ENCODE results near the gene DIP2C.

Gene DIP2C

DNA sequence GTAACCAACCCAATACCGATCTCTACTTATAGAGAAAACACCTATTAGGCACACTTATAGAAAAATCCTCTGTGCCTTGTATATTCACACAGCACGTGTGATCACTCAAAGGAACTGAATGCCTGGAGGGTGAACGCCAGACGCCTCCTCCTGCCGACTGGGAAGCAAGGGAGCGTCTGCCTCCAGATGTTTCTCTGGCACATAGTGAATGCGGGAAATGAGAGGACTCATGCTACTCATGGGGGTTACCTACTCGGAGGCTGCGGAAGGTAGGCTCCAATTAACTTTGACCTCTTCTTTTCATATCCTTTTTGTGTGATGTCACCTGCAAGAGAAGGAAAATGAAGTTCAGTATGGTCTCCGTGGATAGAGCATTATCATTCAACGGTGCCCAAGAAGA, 203.3 kb downstream of the DIP2C start:
- no peak for DNase-seq
- Histone ChIP-seq H3K4me3 (ENCODE audit: low read depth, low read length) (no peak overlapping the region), H3K36me3 (no peaks in the 10 kb centered on the region), H3K9me3 (ENCODE audit: severe bottlenecking) (no peaks in the 10 kb centered on the region), H3K27ac (no peak overlapping the region), H3K27me3 (ENCODE audit: insufficient read depth, low read depth, severe bottlenecking) (no peaks in the 10 kb centered on the region)
- TF ChIP-seq, protein P1, sequence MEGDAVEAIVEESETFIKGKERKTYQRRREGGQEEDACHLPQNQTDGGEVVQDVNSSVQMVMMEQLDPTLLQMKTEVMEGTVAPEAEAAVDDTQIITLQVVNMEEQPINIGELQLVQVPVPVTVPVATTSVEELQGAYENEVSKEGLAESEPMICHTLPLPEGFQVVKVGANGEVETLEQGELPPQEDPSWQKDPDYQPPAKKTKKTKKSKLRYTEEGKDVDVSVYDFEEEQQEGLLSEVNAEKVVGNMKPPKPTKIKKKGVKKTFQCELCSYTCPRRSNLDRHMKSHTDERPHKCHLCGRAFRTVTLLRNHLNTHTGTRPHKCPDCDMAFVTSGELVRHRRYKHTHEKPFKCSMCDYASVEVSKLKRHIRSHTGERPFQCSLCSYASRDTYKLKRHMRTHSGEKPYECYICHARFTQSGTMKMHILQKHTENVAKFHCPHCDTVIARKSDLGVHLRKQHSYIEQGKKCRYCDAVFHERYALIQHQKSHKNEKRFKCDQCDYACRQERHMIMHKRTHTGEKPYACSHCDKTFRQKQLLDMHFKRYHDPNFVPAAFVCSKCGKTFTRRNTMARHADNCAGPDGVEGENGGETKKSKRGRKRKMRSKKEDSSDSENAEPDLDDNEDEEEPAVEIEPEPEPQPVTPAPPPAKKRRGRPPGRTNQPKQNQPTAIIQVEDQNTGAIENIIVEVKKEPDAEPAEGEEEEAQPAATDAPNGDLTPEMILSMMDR (IDR thresholded peaks at IDR 0.05; ENCODE audit: low read depth, low read length), result no peak

DNA sequence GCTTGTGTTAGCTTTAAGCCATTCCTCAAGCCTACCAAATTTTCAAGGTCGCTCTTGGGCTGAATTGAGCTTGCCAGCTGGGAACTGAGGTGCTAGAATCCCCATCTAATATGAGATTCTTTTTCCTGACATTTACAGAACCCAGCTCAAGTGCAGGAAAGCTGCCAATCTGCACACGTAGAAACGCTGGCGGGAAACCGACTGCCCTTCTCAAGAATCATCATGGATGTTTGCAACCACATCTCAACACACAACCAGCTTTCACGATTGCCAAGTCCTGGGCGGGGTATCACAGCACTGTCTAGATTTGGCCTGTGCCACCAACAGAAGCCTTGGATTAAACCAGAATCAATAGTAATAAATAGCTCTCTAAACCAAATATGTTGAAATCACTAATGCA, 203.7 kb downstream of the DIP2C start:
- no peak for DNase-seq
- TF ChIP-seq, protein P1 (IDR thresholded peaks at IDR 0.05; ENCODE audit: low read depth, low read length), result no peak

DNA sequence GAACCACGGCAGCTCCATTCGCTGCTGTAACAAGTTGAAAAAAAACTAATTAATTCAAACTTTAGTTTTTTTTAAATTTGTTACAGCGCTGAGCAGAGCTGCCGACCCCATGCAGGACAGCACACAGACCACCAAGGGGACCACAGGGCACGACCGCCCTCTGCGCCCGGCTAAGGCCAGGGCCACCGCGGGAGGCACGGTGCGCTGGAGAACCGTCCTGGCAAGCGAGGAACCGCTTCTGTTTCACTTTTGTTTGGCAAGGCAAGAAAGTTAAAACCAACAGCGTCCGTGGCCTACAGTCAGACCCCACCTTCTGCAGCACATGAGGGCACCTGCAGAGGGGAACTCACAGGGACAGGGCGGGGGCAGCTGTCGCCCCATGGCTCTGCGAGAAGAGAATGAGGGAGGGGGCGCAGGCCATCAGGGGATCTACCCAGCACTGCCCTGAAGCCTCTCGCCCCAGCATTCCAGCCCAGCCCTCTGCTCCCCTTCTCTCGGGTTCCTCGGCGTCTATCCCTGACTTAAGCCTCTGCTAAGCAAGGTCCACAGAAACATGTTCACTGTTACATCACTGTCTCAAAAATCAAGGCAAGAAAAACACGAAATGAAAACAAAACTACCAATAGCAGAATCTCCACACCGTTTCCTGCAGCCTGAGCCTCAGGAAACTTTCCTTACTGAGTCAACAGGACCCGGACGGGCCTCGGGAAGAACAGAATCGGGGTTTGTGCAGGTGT, 204.4 kb downstream of the DIP2C start:
- TF ChIP-seq, protein P1 (IDR thresholded peaks at IDR 0.05; ENCODE audit: low read depth, low read length), result no peak
- no peak overlapping the region for H3K27ac ChIP-seq
- H3K4me3 ChIP-seq (ENCODE audit: low read depth, low read length), result no peak overlapping the region
- no peaks in the 10 kb centered on the region for H3K9me3 ChIP-seq (ENCODE audit: severe bottlenecking)
- no peaks in the 10 kb centered on the region for H3K27me3 ChIP-seq (ENCODE audit: insufficient read depth, low read depth, severe bottlenecking)
- no peaks in the 10 kb centered on the region for H3K36me3 ChIP-seq
- DNase-seq, result no peak

More for the DNA sequence above, 203.7 kb downstream of the DIP2C start:
- Histone ChIP-seq H3K9me3 (ENCODE audit: severe bottlenecking) (no peaks in the 10 kb centered on the region), H3K27me3 (ENCODE audit: insufficient read depth, low read depth, severe bottlenecking) (no peaks in the 10 kb centered on the region), H3K36me3 (no peaks in the 10 kb centered on the region), H3K27ac (no peak overlapping the region), H3K4me3 (ENCODE audit: low read depth, low read length) (no peak overlapping the region)

DNA sequence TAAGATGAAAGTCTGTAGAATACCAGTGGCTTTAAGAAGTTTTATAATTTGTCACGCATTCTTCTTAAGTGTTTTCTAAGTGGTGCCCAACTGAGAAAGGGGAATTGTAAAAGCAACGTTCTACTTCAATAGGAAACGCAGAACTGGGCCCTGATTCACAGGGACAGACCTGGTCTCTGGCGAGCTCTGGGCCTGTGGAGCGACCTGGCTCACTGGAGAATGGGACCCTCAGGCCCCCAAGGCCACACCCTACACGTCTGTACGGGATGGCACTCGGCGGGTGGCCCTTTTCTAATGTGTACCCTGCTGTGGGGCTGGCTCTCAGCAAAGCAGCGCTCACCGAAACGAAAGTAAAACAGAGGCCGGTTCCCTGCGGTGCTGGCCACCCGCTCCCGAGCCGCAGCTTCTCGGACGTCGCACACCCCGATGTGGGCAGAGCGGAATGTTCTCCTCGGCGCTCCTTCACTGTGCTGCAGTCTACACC, 205.0 kb downstream of the DIP2C start:
- Histone ChIP-seq H3K4me3 (ENCODE audit: low read depth, low read length) (no peak overlapping the region), H3K36me3 (no peaks in the 10 kb centered on the region), H3K27ac (no peak overlapping the region), H3K9me3 (ENCODE audit: severe bottlenecking) (no peaks in the 10 kb centered on the region), H3K27me3 (ENCODE audit: insufficient read depth, low read depth, severe bottlenecking) (no peaks in the 10 kb centered on the region)
- DNase-seq, result no peak
- TF ChIP-seq, protein P1 (IDR thresholded peaks at IDR 0.05; ENCODE audit: low read depth, low read length), result no peak

DNA sequence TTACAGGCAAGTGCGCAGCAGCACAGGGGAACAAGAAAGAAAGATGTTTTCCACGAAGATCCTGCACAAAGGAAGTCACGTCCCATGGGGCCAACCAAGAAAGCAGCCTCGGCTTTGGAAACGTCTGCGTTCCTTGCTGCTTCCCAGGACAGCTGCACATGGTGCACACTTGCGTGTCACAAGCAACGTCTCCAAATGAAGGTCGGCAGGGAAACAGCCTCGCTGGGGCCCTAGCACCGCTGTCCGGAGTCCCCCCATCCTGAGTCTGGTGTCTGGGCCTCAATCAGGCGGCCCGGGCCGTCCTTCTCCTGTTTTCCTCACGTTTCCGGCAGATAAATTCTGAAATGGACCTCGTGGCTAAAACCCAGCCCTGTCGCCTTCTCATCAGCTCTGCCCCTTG, 206.2 kb downstream of the DIP2C start:
- Histone ChIP-seq H3K27ac (no peak overlapping the region), H3K4me3 (ENCODE audit: low read depth, low read length) (no peak overlapping the region), H3K9me3 (ENCODE audit: severe bottlenecking) (no peaks in the 10 kb centered on the region), H3K27me3 (ENCODE audit: insufficient read depth, low read depth, severe bottlenecking) (no peaks in the 10 kb centered on the region), H3K36me3 (no peaks in the 10 kb centered on the region)
- TF ChIP-seq, protein P1 (IDR thresholded peaks at IDR 0.05; ENCODE audit: low read depth, low read length), result no peak
- DNase-seq, result no peak

DNA sequence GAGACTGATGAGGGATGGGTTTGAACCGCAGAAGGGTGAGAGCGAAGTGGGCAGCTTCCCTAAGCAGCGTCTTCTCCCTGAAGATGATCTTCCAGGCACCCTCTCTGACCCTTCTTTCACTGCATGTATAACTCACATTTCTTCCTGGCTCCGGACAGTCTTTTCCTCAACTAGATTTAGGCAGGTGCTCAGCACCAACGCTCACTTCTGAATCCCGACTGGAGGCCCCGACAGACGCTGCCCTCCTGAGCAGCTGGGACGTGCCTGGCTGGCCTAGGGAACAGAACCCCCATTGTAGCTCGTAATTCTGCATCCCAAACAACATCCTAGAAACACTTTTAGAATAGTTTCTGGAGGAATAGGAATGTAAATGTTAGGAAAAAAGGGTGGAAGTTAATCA, 206.6 kb downstream of the DIP2C start:
- H3K4me3 ChIP-seq (ENCODE audit: low read depth, low read length), result no peak overlapping the region
- H3K36me3 ChIP-seq, result no peaks in the 10 kb centered on the region
- no peak overlapping the region for H3K27ac ChIP-seq
- no peaks in the 10 kb centered on the region for H3K9me3 ChIP-seq (ENCODE audit: severe bottlenecking)
- no peaks in the 10 kb centered on the region for H3K27me3 ChIP-seq (ENCODE audit: insufficient read depth, low read depth, severe bottlenecking)
- TF ChIP-seq, protein P1 (IDR thresholded peaks at IDR 0.05; ENCODE audit: low read depth, low read length), result no peak
- no peak for DNase-seq

All from WERI-Rb-1 (cell line).